Liver (tissue), 9 donors: ENCODE results near the gene PCDH9. TPM values are rescaled to one million over a fixed set of nuclear protein-coding genes. Genes with fewer than 3 reads are reported as not detected.

Experiments used
- DNase-seq: peaks from one replicate; pipeline ENCODE4 v3.0.0-alpha.2; 2017; ENCODE audit warnings: low spot score
- H3K27ac ChIP-seq, 2 donors: one replicate each; pipeline ENCODE4 v1.7.0; 2013; ENCODE audit warnings: inconsistent platforms in 2 of 2, low read length in 2 of 2, control low read depth in 1 of 2, low read depth in 1 of 2, mild to moderate bottlenecking in 1 of 2
- H3K27me3 ChIP-seq, 4 donors: one replicate each; pipeline versions ENCODE4 v1.6.1 to v1.7.0; 2013; ENCODE audit warnings: low read length in 3 of 4, inconsistent platforms in 1 of 4, mild to moderate bottlenecking in 1 of 4, moderate library complexity in 1 of 4; ENCODE audit not compliant: control insufficient read depth in 4 of 4, insufficient read depth in 4 of 4
- H3K36me3 ChIP-seq, 4 donors: one replicate each; pipeline versions ENCODE4 v1.6.1 to v1.7.0; 2013; ENCODE audit warnings: low read length in 3 of 4, mild to moderate bottlenecking in 3 of 4, low read depth in 1 of 4, moderate library complexity in 1 of 4; ENCODE audit not compliant: control insufficient read depth in 4 of 4, insufficient read depth in 3 of 4
- H3K4me1 ChIP-seq, 4 donors: one replicate each; pipeline versions ENCODE4 v1.6.1 to v1.7.0; 2013; ENCODE audit warnings: low read length in 3 of 4, mild to moderate bottlenecking in 3 of 4, moderate library complexity in 1 of 4; ENCODE audit not compliant: control insufficient read depth in 4 of 4, insufficient read depth in 4 of 4
- H3K4me3 ChIP-seq, 3 donors: one replicate each; pipeline versions ENCODE4 v1.6.1 to v1.7.0; 2013; ENCODE audit warnings: low read length in 3 of 3, control low read depth in 1 of 3, low read depth in 1 of 3, mild to moderate bottlenecking in 1 of 3
- H3K9ac ChIP-seq, 2 donors: one replicate each; pipeline ENCODE4 v1.7.0; 2013; ENCODE audit warnings: low read length in 2 of 2, mild to moderate bottlenecking in 2 of 2, moderate library complexity in 2 of 2, control low read depth in 1 of 2, low read depth in 1 of 2
- H3K9me3 ChIP-seq, 4 donors: one replicate each; pipeline versions ENCODE4 v1.6.1 to v1.7.0; 2013; ENCODE audit warnings: low read length in 3 of 4; ENCODE audit not compliant: control insufficient read depth in 4 of 4
- ATF3 ChIP-seq: IDR thresholded peaks from 2 replicates; pipeline ENCODE4 v1.6.1; 2016; ENCODE audit warnings: antibody characterized with exemption
- CTCF ChIP-seq: fragments of 150-350 bp; IDR thresholded peaks from 2 replicates; pipeline ENCODE4 v1.5.1; 2017; ENCODE audit warnings: improper control_type of control experiment, low read depth, low read length; ENCODE audit not compliant: missing input control
- EGR1 ChIP-seq, 2 donors: IDR thresholded peaks; 2 replicates each; pipeline ENCODE4 v1.6.1; 2016 to 2018; ENCODE audit warnings: antibody characterized with exemption in 2 of 2, low read depth in 2 of 2
- FOXA1 ChIP-seq: IDR thresholded peaks from 2 replicates; pipeline ENCODE4 v1.6.1; 2016; ENCODE audit warnings: antibody characterized with exemption
- HNF4A ChIP-seq, 2 donors: conservative IDR thresholded peaks; 2 replicates each; pipeline ENCODE4 v1.6.1; 2016; ENCODE audit warnings: antibody characterized with exemption in 2 of 2, mild to moderate bottlenecking in 2 of 2
- HNF4G ChIP-seq: IDR thresholded peaks from 2 replicates; pipeline ENCODE4 v1.6.1; 2016; ENCODE audit warnings: antibody characterized with exemption
- JUND ChIP-seq, 2 donors: IDR thresholded peaks; 2 replicates each; pipeline ENCODE4 v1.6.1; 2016; ENCODE audit warnings: antibody characterized with exemption in 2 of 2
- MAX ChIP-seq: IDR thresholded peaks from 2 replicates; pipeline ENCODE4 v1.6.1; 2016; ENCODE audit warnings: antibody characterized with exemption
- NR2F2 ChIP-seq: IDR thresholded peaks from 2 replicates; pipeline ENCODE4 v1.6.1; 2016; ENCODE audit warnings: antibody characterized with exemption
- RAD21 ChIP-seq, 2 donors: IDR thresholded peaks; 2 replicates each; pipeline ENCODE4 v1.6.1; 2016; ENCODE audit warnings: antibody characterized with exemption in 2 of 2, mild to moderate bottlenecking in 2 of 2
- REST ChIP-seq: IDR thresholded peaks from 2 replicates; pipeline ENCODE4 v1.6.1; 2016; ENCODE audit warnings: antibody characterized with exemption, mild to moderate bottlenecking
- RXRA ChIP-seq, 2 donors: IDR thresholded peaks; 2 replicates each; pipeline ENCODE4 v1.6.1; 2017 to 2018; ENCODE audit warnings: antibody characterized with exemption in 2 of 2, mild to moderate bottlenecking in 1 of 2
- SP1 ChIP-seq: IDR thresholded peaks from 2 replicates; pipeline ENCODE4 v1.6.1; 2018; ENCODE audit warnings: antibody characterized with exemption, mild to moderate bottlenecking
- TAF1 ChIP-seq: conservative IDR thresholded peaks from 2 replicates; pipeline ENCODE4 v1.6.1; 2016; ENCODE audit warnings: antibody characterized with exemption, mild to moderate bottlenecking
- YY1 ChIP-seq: IDR thresholded peaks from 2 replicates; pipeline ENCODE4 v1.6.1; 2016; ENCODE audit warnings: antibody characterized with exemption, mild to moderate bottlenecking
- WGBS: extraction: QIAGEN DNeasy Blood & Tissue Kit; methylation state at CpG from one replicate; pipeline ENCODE4 v1.1.7; 2013; 5-methylcytosine and 5-hydroxymethylcytosine counted together
- polyA plus RNA-seq, 2 donors: library from polyadenylated mRNA; stranded (reverse) in 1 of 2; unstranded in 1 of 2; fragments of 200-250 nt in 1 of 2; fragments of >200 nt in 1 of 2; fragmentation: Nextera tagmentation in 1 of 2; extraction: Ambion mirVana in 1 of 2; gene quantifications; one replicate each; pipeline versions ENCODE4 v1.2.1 to v1.2.3, GENCODE V29; 2013 to 2015
- total RNA-seq, 2 donors: library from RNA; depleted of rRNA; stranded (reverse); fragments of >200 nt; gene quantifications; one replicate each; pipeline ENCODE4 v1.2.3, GENCODE V29; 2014
- donor health status: healthy.
- donor health status: healthy.
- donor health status: healthy.
- donor health status: healthy.
- donor health status: healthy.

Gene PCDH9
- total and polyA plus RNA-seq, 4 donors, result 0.90 to 4.0 (median 2.2) TPM

GRCh38 chr13:67043901-67044300, 186.2 kb downstream of the PCDH9 start:
- no peak overlapping the region for H3K9ac ChIP-seq
- H3K36me3 ChIP-seq, result no peaks in the 10 kb centered on the region
- TF ChIP-seq EGR1 (IDR thresholded peaks at IDR 0.05; ENCODE audit: low read depth in 2 of 2) (no peak), TAF1 (no peak), NR2F2 (no peak), FOXA1 (no peak), YY1 (no peak), MAX (no peak), JUND (IDR thresholded peaks at IDR 0.05) (no peak), RXRA (IDR thresholded peaks at IDR 0.05) (no peak), HNF4G (no peak), HNF4A (conservative IDR thresholded peaks at IDR 0.05) (no peak), ATF3 (no peak), CTCF (no peak), REST (no peak), SP1 (no peak)
- H3K27ac ChIP-seq, result no peak overlapping the region
- no peak for DNase-seq
- H3K4me1 ChIP-seq, result no peaks in the 10 kb centered on the region
- WGBS, result 90% methylated on average over 1 of the region's 1 CpG
- peaks cover 0 to 2% (median 0%) of the 10 kb centered on the region in 4 donors for H3K27me3 ChIP-seq
- H3K4me3 ChIP-seq, result no peak overlapping the region
- H3K9me3 ChIP-seq, result no peaks in the 10 kb centered on the region

GRCh38 chr13:67042556-67042955, 187.6 kb downstream of the PCDH9 start:
- Histone ChIP-seq H3K36me3 (no peaks in the 10 kb centered on the region), H3K9me3 (no peaks in the 10 kb centered on the region), H3K4me3 (no peak overlapping the region), H3K27me3 (peaks cover 0 to 2% (median 0%) of the 10 kb centered on the region in 4 donors), H3K9ac (no peak overlapping the region), H3K27ac (no peak overlapping the region), H3K4me1 (no peaks in the 10 kb centered on the region)
- DNase-seq, result no peak
- 40% methylated on average over 2 of the region's 2 CpGs for WGBS
- TF ChIP-seq YY1 (no peak), FOXA1 (no peak), MAX (no peak), HNF4G (no peak), RAD21 (IDR thresholded peaks at IDR 0.05) (no peak)
